ENCODE results near the gene CRBN.

CRBN gene

DNA sequence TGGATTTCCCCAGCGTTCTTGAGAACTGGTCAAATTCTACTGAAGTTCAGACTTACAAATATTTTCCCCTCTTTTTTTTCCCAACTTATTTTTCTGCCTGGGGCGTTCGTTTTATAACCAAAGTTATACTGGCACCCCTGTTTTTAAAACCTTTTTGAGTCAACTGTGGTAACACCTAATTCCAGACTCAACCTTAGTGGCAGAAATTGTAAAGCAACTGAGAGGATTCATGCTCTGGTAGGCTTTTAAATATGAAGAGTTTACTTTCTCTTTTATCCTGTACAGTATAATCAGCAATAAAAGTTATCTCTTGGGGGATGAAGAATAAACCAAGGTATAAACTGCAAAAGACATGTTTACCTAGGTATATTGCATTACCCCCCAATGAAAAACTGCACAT lies 71.6 kb downstream of the CRBN start:
- H3K9me3 ChIP-seq (ENCODE audit: control insufficient read depth, low read length) = no peaks in the 10 kb centered on the region
- no peaks in the 10 kb centered on the region for H3K79me2 ChIP-seq
- TF ChIP-seq, protein P1, sequence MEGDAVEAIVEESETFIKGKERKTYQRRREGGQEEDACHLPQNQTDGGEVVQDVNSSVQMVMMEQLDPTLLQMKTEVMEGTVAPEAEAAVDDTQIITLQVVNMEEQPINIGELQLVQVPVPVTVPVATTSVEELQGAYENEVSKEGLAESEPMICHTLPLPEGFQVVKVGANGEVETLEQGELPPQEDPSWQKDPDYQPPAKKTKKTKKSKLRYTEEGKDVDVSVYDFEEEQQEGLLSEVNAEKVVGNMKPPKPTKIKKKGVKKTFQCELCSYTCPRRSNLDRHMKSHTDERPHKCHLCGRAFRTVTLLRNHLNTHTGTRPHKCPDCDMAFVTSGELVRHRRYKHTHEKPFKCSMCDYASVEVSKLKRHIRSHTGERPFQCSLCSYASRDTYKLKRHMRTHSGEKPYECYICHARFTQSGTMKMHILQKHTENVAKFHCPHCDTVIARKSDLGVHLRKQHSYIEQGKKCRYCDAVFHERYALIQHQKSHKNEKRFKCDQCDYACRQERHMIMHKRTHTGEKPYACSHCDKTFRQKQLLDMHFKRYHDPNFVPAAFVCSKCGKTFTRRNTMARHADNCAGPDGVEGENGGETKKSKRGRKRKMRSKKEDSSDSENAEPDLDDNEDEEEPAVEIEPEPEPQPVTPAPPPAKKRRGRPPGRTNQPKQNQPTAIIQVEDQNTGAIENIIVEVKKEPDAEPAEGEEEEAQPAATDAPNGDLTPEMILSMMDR (IDR thresholded peaks at IDR 0.05) = no peak
- no peak overlapping the region for H3K4me2 ChIP-seq (ENCODE audit: low read length)
- no peak overlapping the region for H3K4me3 ChIP-seq (ENCODE audit: low read depth, low read length)
- no peak overlapping the region for H3K27ac ChIP-seq
- H3K27me3 ChIP-seq (ENCODE audit: control insufficient read depth, insufficient read depth, low read length) = no peaks in the 10 kb centered on the region
- H3K36me3 ChIP-seq (ENCODE audit: control insufficient read depth, insufficient read depth, low read length) = no peaks in the 10 kb centered on the region
- peaks cover 23% of the 10 kb centered on the region for H3K4me1 ChIP-seq
- no peak overlapping the region for H3K9ac ChIP-seq
- H2AFZ ChIP-seq = no peak overlapping the region

DNA sequence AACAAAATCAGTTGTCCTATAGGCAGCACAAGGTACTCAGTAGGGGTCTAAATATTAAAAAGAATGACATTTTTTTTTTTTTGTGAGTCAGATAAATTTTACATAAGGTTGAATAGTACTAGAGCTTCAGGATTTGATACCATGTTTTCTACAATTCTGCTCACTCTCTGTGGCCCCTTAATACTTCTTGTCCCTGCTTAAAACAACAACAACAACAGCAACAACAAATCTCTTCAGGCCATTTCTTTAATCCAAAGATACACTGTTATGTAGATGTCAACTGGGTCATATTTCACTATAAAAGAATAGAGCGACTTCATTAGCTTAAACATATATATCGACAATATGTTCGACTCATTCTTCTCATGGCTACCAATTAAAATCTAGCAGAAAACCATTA lies 72.3 kb downstream of the CRBN start:
- Histone ChIP-seq H3K9me3 (ENCODE audit: control insufficient read depth, low read length) (no peaks in the 10 kb centered on the region), H3K4me3 (ENCODE audit: low read depth, low read length) (no peak overlapping the region), H3K27me3 (ENCODE audit: control insufficient read depth, insufficient read depth, low read length) (no peaks in the 10 kb centered on the region), H3K4me1 (peaks cover 23% of the 10 kb centered on the region), H3K79me2 (no peaks in the 10 kb centered on the region), H3K27ac (no peak overlapping the region), H3K4me2 (ENCODE audit: low read length) (no peak overlapping the region), H3K36me3 (ENCODE audit: control insufficient read depth, insufficient read depth, low read length) (no peaks in the 10 kb centered on the region), H2AFZ (no peak overlapping the region), H3K9ac (no peak overlapping the region)
- TF ChIP-seq, protein P1 (IDR thresholded peaks at IDR 0.05) = no peak

DNA sequence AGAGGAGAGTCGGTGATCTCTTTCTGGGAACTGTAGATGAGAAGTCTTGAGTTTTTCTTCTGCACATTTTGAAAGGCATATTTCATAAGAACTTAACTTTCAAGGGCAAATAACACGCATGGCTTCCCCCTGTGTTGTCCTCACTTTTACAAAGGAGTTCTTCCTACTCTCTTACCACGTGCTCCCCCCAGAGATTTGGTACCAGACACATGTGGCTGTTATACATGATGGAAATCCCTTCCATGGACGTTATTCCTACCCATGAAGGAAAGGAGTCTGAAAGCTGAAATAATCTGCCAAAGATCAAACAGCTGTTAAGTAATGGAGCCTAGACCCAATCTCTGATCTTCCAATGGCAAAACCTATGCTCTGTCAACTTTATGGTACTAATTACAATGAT lies 73.7 kb downstream of the CRBN start:
- Histone ChIP-seq H3K4me1 (peaks cover 19% of the 10 kb centered on the region), H3K36me3 (ENCODE audit: control insufficient read depth, insufficient read depth, low read length) (no peaks in the 10 kb centered on the region), H3K9me3 (ENCODE audit: control insufficient read depth, low read length) (no peaks in the 10 kb centered on the region), H3K27ac (no peak overlapping the region), H3K4me3 (ENCODE audit: low read depth, low read length) (no peak overlapping the region), H3K79me2 (no peaks in the 10 kb centered on the region), H3K27me3 (ENCODE audit: control insufficient read depth, insufficient read depth, low read length) (no peaks in the 10 kb centered on the region), H3K4me2 (ENCODE audit: low read length) (no peak overlapping the region), H3K9ac (no peak overlapping the region), H2AFZ (peak overlapping the region; percentile 12)
- TF ChIP-seq, protein P1 (IDR thresholded peaks at IDR 0.05) = no peak

DNA sequence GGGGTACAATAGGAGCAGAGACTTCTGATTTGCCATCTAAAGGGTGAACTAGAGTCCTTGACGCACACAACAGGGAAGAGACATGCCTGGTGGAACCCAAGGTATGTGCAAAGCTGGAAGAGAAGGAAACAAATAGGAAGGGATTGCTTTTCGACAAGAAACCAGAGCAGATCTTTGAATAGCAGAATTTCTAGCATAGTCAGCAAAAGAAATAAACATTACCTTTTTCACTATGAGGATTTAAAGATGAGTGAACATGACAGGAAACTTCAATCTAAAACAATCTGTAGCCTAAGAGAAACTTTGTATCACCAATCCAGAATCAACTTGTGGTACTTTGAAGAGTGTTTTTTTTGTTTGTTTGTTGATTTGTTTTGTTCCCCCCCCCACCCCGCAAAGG lies 74.2 kb downstream of the CRBN start:
- TF ChIP-seq, protein P1 (IDR thresholded peaks at IDR 0.05) = no peak

DNA sequence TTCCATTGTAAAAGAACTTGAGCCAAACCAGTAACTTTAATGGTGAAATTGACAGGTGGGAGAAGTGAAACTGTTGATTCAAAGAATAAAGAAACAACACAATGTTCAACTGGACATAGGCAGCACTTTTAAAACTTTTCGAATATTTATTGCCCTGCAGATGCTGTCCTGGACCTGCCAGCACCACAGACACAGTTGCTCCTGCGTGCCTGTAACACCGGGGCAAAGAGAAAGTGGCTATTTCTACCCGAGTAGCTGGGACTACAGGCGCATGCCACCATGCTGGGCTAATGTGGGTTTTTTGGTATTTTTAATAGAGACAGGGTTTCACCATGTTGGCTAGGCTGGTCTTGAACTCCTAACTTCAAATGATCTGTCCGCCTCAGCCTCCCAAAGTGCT lies 76.7 kb downstream of the CRBN start:
- Histone ChIP-seq H3K9ac (no peak overlapping the region), H3K4me1 (peaks cover 14% of the 10 kb centered on the region), H3K27me3 (ENCODE audit: control insufficient read depth, insufficient read depth, low read length) (no peaks in the 10 kb centered on the region), H2AFZ (no peak overlapping the region), H3K27ac (no peak overlapping the region), H3K4me2 (ENCODE audit: low read length) (no peak overlapping the region), H3K9me3 (ENCODE audit: control insufficient read depth, low read length) (no peaks in the 10 kb centered on the region), H3K4me3 (ENCODE audit: low read depth, low read length) (no peak overlapping the region), H3K79me2 (no peaks in the 10 kb centered on the region), H3K36me3 (ENCODE audit: control insufficient read depth, insufficient read depth, low read length) (no peaks in the 10 kb centered on the region)
- TF ChIP-seq, protein P1 (IDR thresholded peaks at IDR 0.05) = no peak

More for the DNA sequence above, 74.2 kb downstream of the CRBN start:
- Histone ChIP-seq H3K4me3 (ENCODE audit: low read depth, low read length) (no peak overlapping the region), H3K36me3 (ENCODE audit: control insufficient read depth, insufficient read depth, low read length) (no peaks in the 10 kb centered on the region), H3K4me2 (ENCODE audit: low read length) (no peak overlapping the region), H3K27me3 (ENCODE audit: control insufficient read depth, insufficient read depth, low read length) (no peaks in the 10 kb centered on the region), H2AFZ (peak overlapping the region; percentile 12), H3K27ac (no peak overlapping the region), H3K9me3 (ENCODE audit: control insufficient read depth, low read length) (no peaks in the 10 kb centered on the region), H3K4me1 (peaks cover 13% of the 10 kb centered on the region), H3K79me2 (no peaks in the 10 kb centered on the region), H3K9ac (no peak overlapping the region)

All from parathyroid adenoma (tissue), 2 donors.